Measurements from ENCODE around the gene CD55. TPM values are rescaled to one million over a fixed set of nuclear protein-coding genes. Genes with fewer than 3 reads are reported as not detected.

The CD55 gene
- total and polyA plus RNA-seq, 2 donors (not counting 1 experiment from before 2014, with no cell fraction given) = 46.1 to 77.7 TPM

DNA sequence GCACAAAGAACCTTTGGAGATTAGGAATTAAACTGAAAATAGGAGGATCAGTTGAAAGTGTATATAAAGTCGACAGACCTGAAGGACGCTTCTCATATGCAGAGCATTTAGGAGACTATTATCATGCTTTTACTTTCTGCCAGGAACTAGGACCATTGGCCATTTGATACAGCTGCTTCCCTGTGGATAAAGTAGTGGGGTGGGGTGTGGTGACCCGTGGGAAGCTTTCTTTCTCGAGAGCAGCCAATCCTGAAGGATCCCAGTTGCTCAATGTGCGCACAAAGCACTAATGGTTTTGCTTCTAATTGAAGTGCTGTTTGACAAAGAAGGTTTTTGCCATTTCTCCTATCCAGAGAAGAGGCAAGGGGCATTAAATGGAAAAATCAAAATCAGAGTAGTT, 14.9 kb upstream of the CD55 start:
- no peak for DNase-seq (ENCODE audit: low read depth in 2 of 2)
- Histone ChIP-seq H4K20me1 (ENCODE audit: control insufficient read depth, extremely low read depth, insufficient read depth, low read length) (no peaks in the 10 kb centered on the region), H3K4me2 (ENCODE audit: extremely low read depth, insufficient read depth, low read length) (no peak overlapping the region), H3K4me1 (ENCODE audit: control insufficient read depth, extremely low read depth, insufficient read depth, low read length) (peaks cover 3% of the 10 kb centered on the region), H3K9me3 (ENCODE audit: control insufficient read depth, insufficient read depth, low read depth, low read length) (no peaks in the 10 kb centered on the region), H3K4me3 (replicated peaks in 1 of 4; ENCODE audit: control extremely low read depth in 1 of 4, insufficient read depth in 1 of 4, low read depth in 3 of 4, low read length in 4 of 4) (no peak overlapping the region), H3K27me3 (ENCODE audit: control insufficient read depth, insufficient read depth, low read length) (no peaks in the 10 kb centered on the region), H3K9ac (ENCODE audit: insufficient read depth, low read length) (no peak overlapping the region), H3K36me3 (ENCODE audit: control insufficient read depth, insufficient read depth, low read length) (no peaks in the 10 kb centered on the region), H3K27ac (ENCODE audit: insufficient read depth, low read length) (no peak overlapping the region), H3K79me2 (ENCODE audit: control insufficient read depth, insufficient read depth, low read length) (no peaks in the 10 kb centered on the region), H2AFZ (ENCODE audit: low read length) (no peak overlapping the region)
- TF ChIP-seq CTCF (conservative IDR thresholded peaks at IDR 0.05 in 1 of 2, IDR thresholded peaks at IDR 0.05 in 1 of 2; ENCODE audit: low read depth in 1 of 2, low read length in 2 of 2) (no peak), EZH2 (IDR thresholded peaks at IDR 0.05; ENCODE audit: low read length, missing control alignments) (no peak)

DNA sequence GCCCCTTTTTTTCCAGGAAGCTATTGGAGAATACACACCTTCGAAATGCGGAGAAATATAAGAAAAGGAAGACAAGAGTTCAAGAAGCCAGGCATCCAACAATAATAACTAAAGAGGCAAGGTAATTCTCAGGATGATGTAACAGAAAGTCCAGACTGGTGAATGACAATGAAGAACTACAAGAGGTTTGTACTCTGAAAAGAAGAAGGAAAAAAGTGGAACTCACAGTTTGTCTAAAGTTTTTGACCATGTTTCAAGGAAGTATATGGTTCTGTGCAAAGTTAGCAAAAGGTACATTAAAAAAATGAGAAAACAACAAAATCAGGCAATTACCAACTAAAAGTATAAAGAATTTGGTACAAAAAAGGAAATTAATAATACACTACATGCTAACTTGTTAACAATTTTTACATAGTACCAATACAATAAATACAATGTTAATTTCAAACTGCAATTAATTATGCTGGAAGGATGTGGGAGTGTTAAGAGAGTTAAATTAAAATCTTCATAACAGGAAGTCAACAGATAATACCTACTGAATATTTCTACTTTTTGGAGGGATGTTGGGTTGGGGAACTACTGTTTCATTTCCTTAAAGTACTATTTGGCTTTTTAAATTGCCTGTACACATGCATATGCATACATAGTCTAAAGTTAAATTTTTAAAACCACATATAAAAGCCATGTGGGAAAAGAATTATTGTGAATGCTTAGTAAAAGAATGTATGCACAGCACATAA, 12.9 kb upstream of the CD55 start:
- Histone ChIP-seq H3K4me3 (replicated peaks in 1 of 4; ENCODE audit: control extremely low read depth in 1 of 4, insufficient read depth in 1 of 4, low read depth in 3 of 4, low read length in 4 of 4) (no peak overlapping the region), H3K36me3 (ENCODE audit: control insufficient read depth, insufficient read depth, low read length) (no peaks in the 10 kb centered on the region), H3K4me1 (ENCODE audit: control insufficient read depth, extremely low read depth, insufficient read depth, low read length) (peaks cover 4% of the 10 kb centered on the region), H4K20me1 (ENCODE audit: control insufficient read depth, extremely low read depth, insufficient read depth, low read length) (no peaks in the 10 kb centered on the region), H3K27me3 (ENCODE audit: control insufficient read depth, insufficient read depth, low read length) (no peaks in the 10 kb centered on the region), H3K9me3 (ENCODE audit: control insufficient read depth, insufficient read depth, low read depth, low read length) (no peaks in the 10 kb centered on the region), H3K27ac (ENCODE audit: insufficient read depth, low read length) (no peak overlapping the region), H2AFZ (ENCODE audit: low read length) (no peak overlapping the region), H3K9ac (ENCODE audit: insufficient read depth, low read length) (no peak overlapping the region), H3K79me2 (ENCODE audit: control insufficient read depth, insufficient read depth, low read length) (no peaks in the 10 kb centered on the region), H3K4me2 (ENCODE audit: extremely low read depth, insufficient read depth, low read length) (no peak overlapping the region)
- no peak for DNase-seq (ENCODE audit: low read depth in 2 of 2)
- TF ChIP-seq EZH2 (IDR thresholded peaks at IDR 0.05; ENCODE audit: low read length, missing control alignments) (no peak), CTCF (conservative IDR thresholded peaks at IDR 0.05 in 1 of 2, IDR thresholded peaks at IDR 0.05 in 1 of 2; ENCODE audit: low read depth in 1 of 2, low read length in 2 of 2) (no peak)

- TF ChIP-seq EZH2 (IDR thresholded peaks at IDR 0.05; ENCODE audit: low read length, missing control alignments) (no peak), CTCF (conservative IDR thresholded peaks at IDR 0.05 in 1 of 2, IDR thresholded peaks at IDR 0.05 in 1 of 2; ENCODE audit: low read depth in 1 of 2, low read length in 2 of 2) (no peak)
- Histone ChIP-seq H2AFZ (ENCODE audit: low read length) (peak overlapping the region; percentile 70), H4K20me1 (ENCODE audit: control insufficient read depth, extremely low read depth, insufficient read depth, low read length) (no peaks in the 10 kb centered on the region), H3K4me1 (ENCODE audit: control insufficient read depth, extremely low read depth, insufficient read depth, low read length) (peaks cover 4% of the 10 kb centered on the region), H3K4me2 (ENCODE audit: extremely low read depth, insufficient read depth, low read length) (peak overlapping the region; percentile 75), H3K27me3 (ENCODE audit: control insufficient read depth, insufficient read depth, low read length) (no peaks in the 10 kb centered on the region), H3K9ac (ENCODE audit: insufficient read depth, low read length) (no peak overlapping the region), H3K36me3 (ENCODE audit: control insufficient read depth, insufficient read depth, low read length) (no peaks in the 10 kb centered on the region), H3K9me3 (ENCODE audit: control insufficient read depth, insufficient read depth, low read depth, low read length) (no peaks in the 10 kb centered on the region), H3K79me2 (ENCODE audit: control insufficient read depth, insufficient read depth, low read length) (no peaks in the 10 kb centered on the region), H3K4me3 (replicated peaks in 1 of 4; ENCODE audit: control extremely low read depth in 1 of 4, insufficient read depth in 1 of 4, low read depth in 3 of 4, low read length in 4 of 4) (peak overlapping the region in 1 of 4 experiments; percentile 0), H3K27ac (ENCODE audit: insufficient read depth, low read length) (no peak overlapping the region)
- DNase-seq (ENCODE audit: low read depth in 2 of 2) = peak; percentile 37 to 90
These were observed 11.7 kb upstream of the CD55 start for GRCh38 chr1:207309745-207310273.

Measured in fibroblast of lung (primary cell).